Activated B cell treated with CpG ODN at 0.5 μM for 24 hours (primary cell): ENCODE data around the gene MYBPC1. TPM values are rescaled to one million over a fixed set of nuclear protein-coding genes. Genes with fewer than 3 reads are reported as not detected.

Experiments used
- ATAC-seq: fragments of 200-7000 bp; cut with Tn5 transposase; one replicate; pipeline ENCODE4 v1.10.0; 2021; ENCODE audit warnings: low read depth, mild to moderate bottlenecking, moderate library complexity
- CTCF ChIA-PET: fragments of 350-600 bp; sonication (Branson Sonifier 250); formaldehyde crosslinking; loops from one replicate; lab custom pipeline; 2021; ENCODE audit warnings: antibody characterized with exemption; lab: Charles Lee
- POLR2A ChIA-PET: fragments of 350-600 bp; sonication (Branson Sonifier 250); formaldehyde crosslinking; loops from one replicate; lab custom pipeline; 2021; ENCODE audit warnings: antibody characterized with exemption; lab: Charles Lee
- DNase-seq: peaks from one replicate; pipeline ENCODE4 v3.0.0; 2022
- H3K27ac Mint-ChIP-seq: one replicate; pipeline ENCODE4 v1.8.0; 2020; ENCODE audit warnings: mixed read lengths
- H3K27me3 Mint-ChIP-seq: one replicate; pipeline ENCODE4 v1.8.0; 2021; ENCODE audit warnings: mixed read lengths
- H3K36me3 Mint-ChIP-seq: one replicate; pipeline ENCODE4 v1.8.0; 2021; ENCODE audit warnings: low read depth, mixed read lengths
- H3K4me1 Mint-ChIP-seq: one replicate; pipeline ENCODE4 v1.8.0; 2021; ENCODE audit warnings: mixed read lengths
- H3K4me3 Mint-ChIP-seq: one replicate; pipeline ENCODE4 v1.8.0; 2020; ENCODE audit warnings: mild to moderate bottlenecking, mixed read lengths
- H3K9me3 Mint-ChIP-seq: one replicate; pipeline ENCODE4 v1.8.0; 2020; ENCODE audit warnings: mixed read lengths
- intact Hi-C: fragments of 100-400 bp; cut with micrococcal nuclease; formaldehyde crosslinking; loops from one replicate; pipeline ENCODE4 v1.15.1; 2024
- total RNA-seq: library from RNA; stranded (reverse); gene quantifications from 2 replicates; pipeline ENCODE4 v1.2.3, GENCODE V29; 2022
- TF ChIP-seq, protein P1 (sequence below): fragments of 200-600 bp; IDR thresholded peaks from one replicate; pipeline ENCODE4 v1.8.0; 2022; ENCODE audit warnings: antibody characterized with exemption, mild to moderate bottlenecking

MYBPC1 gene
- total RNA-seq, 1 donor from 2014 or later, result not detected

DNA sequence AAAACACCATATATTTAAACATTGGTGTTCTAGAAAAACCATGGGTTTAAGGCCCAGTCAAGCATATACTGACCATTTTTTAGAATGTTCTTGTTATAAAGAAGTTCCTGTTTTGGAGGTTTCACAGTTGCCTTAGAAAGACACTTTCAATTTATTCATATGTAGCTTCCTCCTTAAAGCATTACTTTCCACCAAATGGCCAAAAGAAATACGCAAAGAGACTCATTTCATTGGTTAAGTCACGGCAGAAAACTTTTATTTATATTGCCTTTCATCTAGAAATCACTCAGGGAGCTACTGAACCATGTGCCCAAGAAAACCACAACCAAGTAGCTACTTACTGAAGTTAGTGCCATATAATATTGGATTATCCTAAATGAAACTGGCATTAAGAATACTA is 40.0 kb downstream of the MYBPC1 start:
- TF ChIP-seq, protein P1, sequence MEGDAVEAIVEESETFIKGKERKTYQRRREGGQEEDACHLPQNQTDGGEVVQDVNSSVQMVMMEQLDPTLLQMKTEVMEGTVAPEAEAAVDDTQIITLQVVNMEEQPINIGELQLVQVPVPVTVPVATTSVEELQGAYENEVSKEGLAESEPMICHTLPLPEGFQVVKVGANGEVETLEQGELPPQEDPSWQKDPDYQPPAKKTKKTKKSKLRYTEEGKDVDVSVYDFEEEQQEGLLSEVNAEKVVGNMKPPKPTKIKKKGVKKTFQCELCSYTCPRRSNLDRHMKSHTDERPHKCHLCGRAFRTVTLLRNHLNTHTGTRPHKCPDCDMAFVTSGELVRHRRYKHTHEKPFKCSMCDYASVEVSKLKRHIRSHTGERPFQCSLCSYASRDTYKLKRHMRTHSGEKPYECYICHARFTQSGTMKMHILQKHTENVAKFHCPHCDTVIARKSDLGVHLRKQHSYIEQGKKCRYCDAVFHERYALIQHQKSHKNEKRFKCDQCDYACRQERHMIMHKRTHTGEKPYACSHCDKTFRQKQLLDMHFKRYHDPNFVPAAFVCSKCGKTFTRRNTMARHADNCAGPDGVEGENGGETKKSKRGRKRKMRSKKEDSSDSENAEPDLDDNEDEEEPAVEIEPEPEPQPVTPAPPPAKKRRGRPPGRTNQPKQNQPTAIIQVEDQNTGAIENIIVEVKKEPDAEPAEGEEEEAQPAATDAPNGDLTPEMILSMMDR, result no peak
- intact Hi-C loops, result loop anchor here (1.0 to 10.0 kb wide), 8 partner anchors 14 to 300 kb away; partner anchors contain the start of genes CHPT1 and GNPTAB
- peak overlapping the region; percentile 94 for H3K27ac Mint-ChIP-seq
- H3K27me3 Mint-ChIP-seq, result no peaks in the 10 kb centered on the region
- peak; percentile 92 for ATAC-seq
- peak overlapping the region; percentile 69 for H3K4me3 Mint-ChIP-seq
- H3K9me3 Mint-ChIP-seq, result no peaks in the 10 kb centered on the region
- H3K36me3 Mint-ChIP-seq, result no peaks in the 10 kb centered on the region
- no peak for DNase-seq
- peaks cover 41% of the 10 kb centered on the region for H3K4me1 Mint-ChIP-seq
- POLR2A ChIA-PET, result interaction anchor here (0.6 to 2.3 kb wide), 9 partner anchors 9 to 242 kb away, joined by 3 to 22 read pairs (median 3); partner anchors contain the start of genes CHPT1 and DRAM1
- CTCF ChIA-PET, result interaction anchor here (0.6 kb wide), 1 partner anchor 695 kb away, joined by 4 read pairs; no protein-coding TSS in a partner anchor

DNA sequence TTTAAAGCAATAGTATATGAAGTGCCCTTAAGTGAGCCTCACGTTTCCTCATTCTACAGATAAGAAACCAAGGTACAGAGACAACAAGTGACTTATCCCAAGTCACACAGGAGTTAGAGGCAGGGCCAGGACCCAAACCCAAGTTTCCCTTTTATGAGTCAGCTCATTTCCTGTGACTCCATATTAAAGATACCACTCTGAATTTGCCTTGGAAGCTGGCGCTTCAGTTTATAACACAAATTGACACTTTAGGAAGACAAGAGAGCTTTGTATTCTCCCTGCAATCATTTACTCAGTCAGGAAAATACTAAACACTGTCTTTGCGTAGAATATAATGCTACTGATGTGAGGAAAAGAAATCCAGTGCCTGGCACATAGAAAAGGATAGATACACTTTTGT is 43.2 kb downstream of the MYBPC1 start:
- no peak overlapping the region for H3K27ac Mint-ChIP-seq
- H3K4me3 Mint-ChIP-seq, result no peak overlapping the region
- intact Hi-C loops, result loop anchor here (10.0 kb wide), 1 partner anchor 297 kb away; no protein-coding TSS in a partner anchor
- H3K27me3 Mint-ChIP-seq, result peaks cover 9% of the 10 kb centered on the region
- H3K4me1 Mint-ChIP-seq, result peaks cover 43% of the 10 kb centered on the region
- TF ChIP-seq, protein P1, result no peak
- DNase-seq (no peak), ATAC-seq (no peak)
- H3K9me3 Mint-ChIP-seq, result no peaks in the 10 kb centered on the region
- ChIA-PET CTCF (no interaction called here), POLR2A (no interaction called here)
- no peaks in the 10 kb centered on the region for H3K36me3 Mint-ChIP-seq

DNA sequence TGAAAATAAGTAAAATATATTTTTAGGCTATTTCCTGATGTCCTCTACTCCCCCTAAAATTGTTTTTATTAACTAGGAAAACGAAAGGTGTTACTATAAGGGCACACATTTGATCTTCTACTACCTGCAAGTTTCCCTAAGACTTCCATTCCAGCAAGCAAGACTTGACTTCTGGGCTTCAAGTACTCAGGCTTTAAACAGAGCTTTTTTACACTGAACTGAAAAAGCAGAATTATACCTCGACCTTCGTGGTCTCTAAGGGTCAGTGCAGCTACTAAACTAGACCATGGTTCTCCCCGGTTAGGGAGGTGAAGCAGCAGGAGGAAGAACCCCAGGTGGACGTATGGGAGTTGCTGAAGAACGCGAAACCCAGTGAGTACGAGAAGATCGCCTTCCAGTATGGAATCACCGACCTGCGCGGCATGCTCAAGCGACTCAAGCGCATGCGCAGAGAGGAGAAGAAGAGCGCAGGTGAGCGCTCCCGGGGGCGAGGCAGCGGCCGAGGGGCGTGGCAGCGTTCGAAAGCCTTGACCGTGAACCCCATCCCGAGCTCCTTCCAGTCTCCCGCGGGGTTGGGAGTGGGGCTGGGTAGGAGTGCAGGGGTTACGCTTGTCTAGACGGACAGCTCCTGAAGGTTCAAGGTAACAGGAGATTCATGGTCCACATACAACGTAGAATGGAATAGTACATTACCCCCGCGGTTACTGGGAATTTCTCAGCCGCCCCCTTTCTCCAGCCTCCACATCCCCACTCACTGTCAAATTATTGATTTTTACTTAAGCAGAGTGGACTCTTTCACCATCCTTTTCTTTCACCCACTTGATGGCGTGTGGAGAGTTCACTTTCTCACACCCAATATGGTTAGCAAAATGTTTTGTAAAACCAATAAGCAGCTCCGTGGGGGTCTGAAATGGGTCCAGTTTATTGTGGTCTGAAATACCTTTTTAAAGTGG is 47.6 kb downstream of the MYBPC1 start:
- ChIA-PET CTCF (interaction anchor here (0.5 to 0.8 kb wide), 2 partner anchors 228 to 1240 kb away, joined by 3 read pairs; no protein-coding TSS in a partner anchor), POLR2A (interaction anchor here (0.7 to 1.4 kb wide), 2 partner anchors 10 to 55 kb away, joined by 3 to 5 read pairs; partner anchors contain the start of gene CHPT1)
- Mint-ChIP-seq H3K4me3 (peak overlapping the region; percentile 81), H3K36me3 (no peaks in the 10 kb centered on the region), H3K9me3 (no peaks in the 10 kb centered on the region), H3K27me3 (peaks cover 9% of the 10 kb centered on the region), H3K27ac (peak overlapping the region; percentile 16), H3K4me1 (peaks cover 17% of the 10 kb centered on the region)
- DNase-seq (no peak), ATAC-seq (peak; percentile 31)
- TF ChIP-seq, protein P1, result no peak
- intact Hi-C loops, result loop anchor here (2.0 kb wide), 1 partner anchor 14 kb away; no protein-coding TSS in a partner anchor

DNA sequence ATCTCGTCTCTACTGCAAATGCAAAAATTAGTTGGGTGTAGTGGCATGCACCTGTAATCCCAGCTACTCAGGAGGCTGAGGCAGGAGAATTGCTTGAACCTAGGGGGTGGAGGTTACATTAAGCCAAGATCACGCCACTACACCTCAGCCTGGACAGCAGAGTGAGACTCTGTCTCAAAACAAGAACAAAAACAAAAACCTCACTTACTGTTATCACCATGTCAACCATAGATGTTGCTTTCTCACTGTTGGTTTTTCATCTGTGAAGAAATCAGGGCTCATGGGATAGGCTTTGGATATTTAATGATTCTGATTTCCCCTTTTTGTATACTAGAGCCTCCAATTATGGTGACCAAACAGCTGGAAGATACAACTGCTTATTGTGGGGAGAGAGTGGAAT is 52.9 kb downstream of the MYBPC1 start:
- ATAC-seq (peak; percentile 28), DNase-seq (no peak)
- H3K9me3 Mint-ChIP-seq, result no peaks in the 10 kb centered on the region
- CTCF ChIA-PET, result no interaction called here
- peak overlapping the region; percentile 22 for H3K27ac Mint-ChIP-seq
- no peaks in the 10 kb centered on the region for H3K36me3 Mint-ChIP-seq
- H3K4me1 Mint-ChIP-seq, result peaks cover 14% of the 10 kb centered on the region
- intact Hi-C loops, result loop anchor here (1.0 kb wide), 1 partner anchor 12 kb away; no protein-coding TSS in a partner anchor
- peaks cover 2% of the 10 kb centered on the region for H3K27me3 Mint-ChIP-seq
- H3K4me3 Mint-ChIP-seq, result no peak overlapping the region
- POLR2A ChIA-PET, result interaction anchor here (0.6 to 0.8 kb wide), 3 partner anchors 19 to 96 kb away, joined by 3 to 4 read pairs (median 3); no protein-coding TSS in a partner anchor
- TF ChIP-seq, protein P1, result no peak
